NCI-H510A treated with DMSO at 0.1 percent for 48 hours (cell line): Measurements from ENCODE around the gene HSF4.

Experiments
- DNase-seq: peaks from one replicate; lab custom pipeline; 2025; lab: John Stamatoyannopoulos, UW

HSF4 gene

DNA sequence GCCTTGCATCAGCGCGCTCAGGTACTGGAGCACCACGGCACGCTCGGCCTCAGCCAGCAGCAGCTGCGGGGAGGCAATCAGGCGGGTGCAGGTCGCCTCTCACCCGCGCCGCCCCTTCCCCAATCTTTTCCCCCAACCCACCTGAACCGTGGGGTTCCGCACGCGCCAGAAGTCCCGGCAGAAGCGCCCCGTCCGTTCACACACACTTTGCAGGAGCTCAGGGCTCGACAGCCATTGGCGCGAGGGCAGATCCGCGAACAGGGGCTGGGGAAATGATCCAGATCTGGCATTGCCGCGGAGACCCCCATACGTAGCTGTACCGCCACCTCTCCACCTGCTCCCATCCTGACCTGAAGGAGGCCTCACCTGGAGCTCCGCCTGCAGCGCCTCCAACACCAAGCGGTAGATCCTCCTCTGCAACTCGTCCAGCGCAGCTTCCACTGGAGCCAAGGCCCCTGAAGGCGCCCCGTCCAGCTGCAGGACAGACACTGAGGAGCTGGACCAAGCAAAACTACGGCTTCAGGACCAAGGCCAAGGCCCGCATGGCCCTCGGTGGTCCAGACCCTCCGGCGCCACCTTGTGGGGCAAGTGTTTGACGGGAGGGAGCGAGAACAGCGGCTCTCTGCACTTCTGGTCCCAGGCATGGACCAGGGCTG, 20.6 kb downstream of the HSF4 start:
- peak; percentile 32 for DNase-seq

DNA sequence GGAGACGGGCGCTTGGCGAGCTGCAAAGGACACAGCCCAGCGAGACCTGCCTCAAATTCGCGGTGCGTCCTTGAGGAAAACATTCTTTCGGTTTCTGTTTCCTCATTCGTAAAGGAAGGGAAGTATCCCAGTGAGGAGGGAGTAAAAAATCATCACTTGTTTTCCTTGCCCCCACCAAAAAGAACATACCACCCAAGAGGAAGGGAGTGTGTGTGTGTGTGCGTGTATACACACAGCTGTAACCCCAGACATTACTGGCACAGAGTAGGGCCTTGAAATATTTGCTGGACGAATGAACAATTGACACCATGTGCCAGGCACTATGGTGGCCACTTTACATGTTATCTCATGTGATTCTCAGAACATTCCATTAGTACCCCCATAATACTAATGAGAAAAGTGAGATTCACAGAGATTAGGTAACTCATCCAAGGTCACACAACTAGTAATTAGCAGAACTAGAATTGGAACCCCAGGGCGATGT, 21.1 kb downstream of the HSF4 start:
- DNase-seq = no peak

DNA sequence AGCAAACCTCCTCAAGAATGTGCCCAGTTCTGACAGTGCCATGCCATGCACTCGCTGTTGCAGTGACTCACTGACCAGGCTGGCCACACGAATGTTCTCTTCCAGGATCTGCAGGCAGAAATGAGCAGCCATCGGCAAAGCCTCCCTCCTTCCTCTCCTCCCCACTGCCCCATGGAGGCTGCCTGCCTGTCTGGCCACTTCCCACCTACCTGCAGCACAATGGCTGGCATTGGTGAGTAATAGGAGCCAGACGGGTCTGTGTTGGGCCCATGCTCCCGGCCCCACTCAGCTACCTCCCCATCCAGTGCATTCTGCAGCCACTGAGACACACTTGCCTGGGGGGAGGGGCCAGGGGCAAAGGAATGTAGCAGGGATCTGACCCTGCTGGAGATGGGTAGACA, 22.0 kb downstream of the HSF4 start:
- no peak for DNase-seq

DNA sequence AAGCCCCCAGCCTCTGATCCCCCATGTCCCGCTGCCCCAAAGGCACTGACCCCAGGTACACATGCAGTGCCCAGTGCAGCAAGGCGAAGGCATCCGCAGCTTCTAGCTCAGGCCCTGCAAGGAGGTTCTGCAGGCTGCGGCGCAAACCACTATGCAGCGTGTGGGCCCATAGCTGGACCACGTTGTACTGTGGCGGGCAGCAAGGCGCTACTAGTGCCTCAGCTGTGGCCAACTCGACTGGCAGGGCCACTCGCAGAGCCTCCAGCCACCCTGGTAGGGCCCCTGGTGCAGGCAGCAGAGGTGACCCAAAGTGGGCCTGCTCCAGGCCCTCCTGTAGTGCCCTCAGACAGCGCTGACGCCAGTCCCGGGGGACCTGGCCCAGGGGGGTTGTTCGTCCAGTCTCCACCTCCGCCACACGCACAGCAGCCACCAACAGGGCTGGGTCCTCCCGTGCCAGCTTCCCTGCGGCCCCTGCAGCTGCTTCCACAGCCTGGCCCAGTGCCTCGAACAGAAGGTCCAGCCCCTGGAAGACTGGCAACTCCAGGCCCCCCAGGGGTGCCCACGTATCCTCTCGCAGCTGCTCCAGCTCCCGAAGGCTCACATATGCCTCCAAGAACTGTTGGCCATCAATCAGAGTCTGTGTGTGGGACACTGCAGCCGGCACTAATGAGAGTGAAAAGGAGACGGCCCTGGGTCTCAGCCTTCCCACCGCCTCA, 22.8 kb downstream of the HSF4 start:
- DNase-seq = no peak

DNA sequence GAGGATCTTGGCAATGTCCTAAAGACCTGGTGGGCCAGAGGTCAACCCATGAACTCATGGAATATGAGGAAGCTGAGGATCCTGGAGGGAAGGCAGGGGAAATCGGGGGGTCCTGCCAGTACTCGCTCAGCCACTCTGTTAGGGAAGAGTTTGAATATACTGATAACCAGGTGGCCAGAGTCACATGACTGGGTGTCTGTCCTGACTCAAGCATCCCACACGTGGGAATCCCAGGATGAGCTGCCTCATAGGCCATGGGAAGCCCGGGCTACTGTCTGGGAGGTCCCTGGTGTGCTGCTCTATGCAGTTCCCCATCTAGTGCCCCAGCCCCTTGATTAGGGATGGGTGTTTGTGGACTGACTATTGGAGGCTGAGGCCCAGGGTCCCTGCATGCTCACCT, 23.8 kb downstream of the HSF4 start:
- no peak for DNase-seq

DNA sequence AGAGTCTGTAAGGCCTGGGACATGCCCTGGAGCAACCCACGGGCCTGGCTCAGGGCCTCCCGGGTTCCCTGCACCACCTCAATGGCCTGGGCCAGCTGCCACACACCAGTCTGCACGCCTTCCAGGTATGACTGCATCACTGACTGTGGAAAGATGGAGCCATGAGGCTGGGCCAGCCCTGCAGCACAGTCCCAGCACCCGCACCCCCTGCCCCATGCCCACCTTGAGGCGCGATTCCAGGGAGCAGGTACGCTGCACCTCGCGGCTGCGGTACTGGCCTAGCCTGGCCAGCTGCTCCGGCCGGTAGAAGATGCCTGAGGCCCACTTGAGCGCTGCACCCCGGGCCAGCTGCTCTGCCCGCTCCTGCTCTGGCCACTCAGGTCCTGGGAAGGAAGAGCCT, 24.3 kb downstream of the HSF4 start:
- DNase-seq = no peak

DNA sequence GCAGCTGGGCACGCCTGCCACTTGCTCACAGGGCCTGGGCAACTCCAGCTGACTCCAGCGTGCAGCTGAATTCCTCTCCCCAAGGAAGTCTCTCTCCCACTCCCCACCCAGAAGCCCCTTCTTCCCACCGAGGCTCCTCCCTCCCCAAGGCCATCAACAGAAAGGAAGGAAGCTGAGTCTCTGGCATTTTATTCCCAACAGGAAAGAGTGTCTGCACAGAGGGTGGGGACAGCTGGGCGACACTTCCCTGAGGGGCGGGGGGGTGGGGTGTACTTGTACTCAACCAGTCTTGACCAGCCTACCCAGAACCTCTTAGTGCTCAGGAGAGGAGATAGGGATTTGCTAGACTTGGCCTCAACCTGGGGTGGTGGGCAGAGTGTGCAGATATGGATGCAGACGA, 25.5 kb downstream of the HSF4 start, which contains the start of gene EXOC3L1:
EXOC3L1 (minus strand) TSS at position 96 of the 400 bp plus-strand sequence. CDS start 460 bp downstream, outside the sequence.
- no peak for DNase-seq

DNA sequence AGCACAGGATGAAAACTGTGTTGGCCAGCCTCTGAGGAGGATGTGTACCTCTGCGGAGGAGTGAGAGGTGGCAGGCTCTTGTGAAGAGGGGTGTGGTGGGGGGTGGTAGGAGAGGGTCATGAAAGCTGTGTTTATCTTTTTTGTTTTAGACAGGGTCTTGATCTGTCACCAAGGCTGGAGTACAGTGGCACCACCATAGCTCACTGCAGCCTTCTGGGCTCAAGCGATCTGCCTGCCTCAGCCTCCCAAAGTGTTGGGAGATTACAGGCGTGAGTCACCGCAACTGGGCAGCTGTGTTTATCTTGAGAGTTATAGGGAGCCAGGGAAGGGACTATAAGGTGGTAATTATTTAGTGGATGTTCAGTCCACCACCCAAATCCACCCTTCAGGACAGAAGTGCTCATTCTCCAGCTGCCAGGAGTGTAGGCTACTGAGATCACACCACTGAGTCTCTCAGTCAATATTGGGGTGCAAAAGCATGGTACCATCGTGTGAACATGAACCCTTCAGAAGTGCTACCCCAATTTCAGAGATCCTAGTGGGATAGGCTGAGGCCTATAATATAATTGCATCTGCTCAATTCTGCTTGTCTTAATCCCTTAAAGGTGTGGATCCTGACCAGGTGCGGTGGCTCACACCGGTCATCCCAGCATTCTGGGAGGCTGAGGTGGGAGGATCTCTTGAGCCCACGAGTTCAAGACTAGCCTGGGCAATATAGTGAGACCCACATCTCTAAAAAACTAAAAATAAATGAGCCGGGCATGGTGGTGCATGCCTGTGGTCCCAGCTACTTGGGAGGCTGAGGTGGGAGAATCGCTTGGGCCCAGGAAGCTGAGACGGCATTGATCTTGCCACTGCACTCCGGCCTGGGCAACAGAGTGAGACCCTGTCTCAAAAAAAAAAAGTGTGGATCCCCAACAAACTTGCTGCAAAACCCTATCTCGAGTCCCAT, 26.2 kb downstream of the HSF4 start:
- no peak for DNase-seq

DNA sequence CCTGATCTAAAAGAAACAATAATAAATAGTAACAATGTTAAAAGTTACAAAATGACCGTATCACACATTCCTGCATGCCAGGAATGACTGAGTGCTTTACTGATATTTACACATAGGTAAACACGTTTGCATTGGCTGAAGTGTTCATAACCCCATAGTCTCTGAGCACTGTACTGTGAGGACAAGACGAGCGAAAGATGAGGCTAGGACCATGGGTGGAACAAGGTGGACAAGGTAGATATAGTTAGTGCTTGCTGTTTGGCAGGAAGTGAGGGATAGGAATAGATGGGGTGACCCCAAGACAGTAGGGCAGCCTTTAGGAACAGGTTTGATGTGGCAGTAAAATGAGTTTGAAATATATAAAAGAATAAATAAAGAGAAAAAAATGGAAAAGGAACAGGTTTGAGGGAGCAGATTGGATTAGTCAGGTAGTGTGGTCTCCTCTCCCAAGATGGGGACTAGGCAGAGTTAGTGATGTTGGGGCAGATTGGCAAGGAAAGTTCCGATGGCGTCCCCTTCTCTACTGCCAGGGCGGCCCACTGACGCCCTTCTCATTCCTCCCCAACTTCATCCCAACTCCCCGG, 27.0 kb downstream of the HSF4 start:
- no peak for DNase-seq

DNA sequence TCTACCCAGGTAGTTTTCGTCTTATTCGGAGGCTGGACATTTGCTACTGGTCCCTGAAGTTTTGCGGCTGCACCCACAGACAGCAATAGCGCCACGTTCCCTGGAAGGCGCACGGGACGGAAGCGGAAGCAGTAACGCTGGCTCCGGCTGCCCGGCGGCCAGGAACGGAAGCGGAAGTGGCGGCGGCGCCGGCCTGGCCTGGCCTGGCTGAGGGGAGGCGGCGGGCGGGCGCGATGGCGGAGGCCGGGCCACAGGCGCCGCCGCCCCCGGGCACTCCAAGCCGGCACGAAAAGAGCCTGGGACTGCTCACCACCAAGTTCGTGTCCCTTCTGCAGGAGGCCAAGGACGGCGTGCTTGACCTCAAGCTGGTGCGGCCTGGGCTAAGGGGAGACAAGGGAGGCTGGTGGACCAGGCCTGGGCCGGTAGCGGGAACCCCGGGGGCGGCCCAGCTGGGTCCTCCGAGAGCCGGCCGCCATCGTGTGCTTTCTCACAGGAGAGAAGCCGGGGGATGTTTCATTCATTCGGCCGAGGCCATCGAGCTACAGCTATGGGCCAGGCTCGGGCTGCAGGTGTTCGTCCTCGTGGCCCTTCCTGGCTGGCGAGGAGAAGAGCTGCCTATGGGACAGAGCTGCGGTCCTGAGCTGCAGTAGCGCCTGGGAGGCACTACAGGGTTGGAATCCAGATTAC, 27.6 kb downstream of the HSF4 start, which contains the start of gene E2F4:
E2F4 (plus strand) TSS at position 161 of the 687 bp plus-strand sequence; CDS start at position 234, 73 bp downstream.
- peak; percentile 76 for DNase-seq

DNA sequence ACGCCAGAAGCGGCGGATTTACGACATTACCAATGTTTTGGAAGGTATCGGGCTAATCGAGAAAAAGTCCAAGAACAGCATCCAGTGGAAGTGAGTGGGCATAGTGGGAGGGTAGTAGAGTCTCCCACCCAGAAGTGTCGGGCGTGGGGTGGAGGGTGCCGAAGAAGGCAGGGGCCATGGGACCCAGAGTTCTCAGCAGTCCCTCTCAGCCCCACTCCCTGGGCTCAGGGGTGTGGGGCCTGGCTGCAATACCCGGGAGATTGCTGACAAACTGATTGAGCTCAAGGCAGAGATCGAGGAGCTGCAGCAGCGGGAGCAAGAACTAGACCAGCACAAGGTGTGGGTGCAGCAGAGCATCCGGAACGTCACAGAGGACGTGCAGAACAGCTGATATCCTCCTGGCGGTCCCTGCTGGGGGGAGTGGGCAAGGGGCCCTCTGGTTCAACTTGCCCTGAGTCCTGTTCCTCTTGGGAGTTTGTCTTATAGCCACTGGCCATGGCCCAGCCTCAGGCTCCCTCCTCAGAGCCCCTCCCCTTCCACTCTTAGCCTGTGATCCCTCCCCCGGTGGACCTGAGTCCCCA, 28.3 kb downstream of the HSF4 start:
- no peak for DNase-seq

DNA sequence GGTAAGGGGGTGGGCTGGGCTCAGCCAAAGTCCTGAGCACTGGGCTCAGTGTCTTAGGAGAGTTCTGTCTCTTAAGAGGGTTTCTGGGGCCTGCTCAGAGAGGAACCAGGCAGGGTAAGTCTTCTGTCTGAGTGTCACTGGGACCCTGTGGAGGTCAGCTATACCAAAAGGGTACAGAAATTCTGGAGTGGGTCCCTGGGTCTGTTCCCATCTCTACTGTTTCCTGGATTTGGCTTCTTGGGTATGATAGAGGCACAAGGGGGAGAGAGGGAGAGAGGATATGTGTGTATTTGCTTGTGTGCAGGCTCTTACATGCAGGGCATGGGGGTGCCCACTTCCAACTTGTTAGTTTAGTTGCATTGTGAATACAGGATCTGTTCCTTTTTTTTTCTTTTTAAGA, 29.0 kb downstream of the HSF4 start:
- no peak for DNase-seq

DNA sequence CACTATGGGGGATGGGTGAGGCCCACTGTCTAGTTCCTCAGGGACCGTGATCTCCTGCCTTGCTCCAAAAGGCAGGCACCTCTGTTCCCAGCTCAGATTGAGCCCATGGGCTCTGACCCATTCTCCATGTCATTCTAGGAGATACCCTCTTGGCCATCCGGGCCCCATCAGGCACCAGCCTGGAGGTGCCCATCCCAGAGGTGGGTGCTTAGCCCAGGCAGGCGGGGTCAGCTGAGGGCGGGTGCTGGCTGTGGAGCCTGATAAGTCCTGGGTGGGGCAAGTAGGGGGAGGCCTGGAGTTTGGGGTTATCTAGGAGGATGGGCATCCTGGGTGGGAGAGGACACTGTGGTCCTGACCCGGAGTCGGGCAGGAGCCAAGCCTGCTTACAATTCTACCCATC, 29.7 kb downstream of the HSF4 start:
- DNase-seq = no peak

DNA sequence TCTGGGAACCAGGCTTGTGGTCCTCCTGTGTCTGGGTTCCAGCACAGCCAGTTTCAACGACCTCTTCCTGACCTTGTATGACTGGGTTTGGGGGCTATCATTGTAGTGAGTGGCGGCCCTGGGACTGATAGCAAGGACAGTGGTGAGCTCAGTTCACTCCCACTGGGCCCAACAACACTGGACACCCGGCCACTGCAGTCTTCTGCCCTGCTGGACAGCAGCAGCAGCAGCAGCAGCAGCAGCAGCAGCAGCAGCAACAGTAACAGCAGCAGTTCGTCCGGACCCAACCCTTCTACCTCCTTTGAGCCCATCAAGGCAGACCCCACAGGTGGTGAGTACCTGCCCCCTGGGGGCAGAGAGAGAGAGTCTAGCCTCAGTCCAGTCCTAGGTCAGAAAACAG, 31.1 kb downstream of the HSF4 start:
- no peak for DNase-seq

DNA sequence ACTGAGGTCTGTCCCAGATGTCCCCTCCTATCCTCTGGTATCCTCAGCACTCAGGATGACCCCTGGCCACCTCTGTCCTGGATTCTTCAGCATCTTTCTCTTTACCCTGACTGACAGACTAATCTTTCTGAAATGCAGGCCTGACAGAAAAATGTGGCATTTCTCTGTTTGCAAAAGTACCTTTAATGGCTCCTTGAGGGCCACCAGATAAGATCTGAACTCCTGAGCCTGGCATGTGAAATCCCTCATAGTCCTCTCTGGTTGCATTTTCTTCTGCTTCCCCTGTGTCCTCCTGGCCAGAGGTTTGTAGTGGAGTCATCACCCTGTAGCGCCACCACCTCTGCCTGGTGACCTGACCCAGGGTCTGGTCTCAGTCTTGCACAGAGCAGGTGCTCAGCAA, 32.3 kb downstream of the HSF4 start:
- DNase-seq = no peak

DNA sequence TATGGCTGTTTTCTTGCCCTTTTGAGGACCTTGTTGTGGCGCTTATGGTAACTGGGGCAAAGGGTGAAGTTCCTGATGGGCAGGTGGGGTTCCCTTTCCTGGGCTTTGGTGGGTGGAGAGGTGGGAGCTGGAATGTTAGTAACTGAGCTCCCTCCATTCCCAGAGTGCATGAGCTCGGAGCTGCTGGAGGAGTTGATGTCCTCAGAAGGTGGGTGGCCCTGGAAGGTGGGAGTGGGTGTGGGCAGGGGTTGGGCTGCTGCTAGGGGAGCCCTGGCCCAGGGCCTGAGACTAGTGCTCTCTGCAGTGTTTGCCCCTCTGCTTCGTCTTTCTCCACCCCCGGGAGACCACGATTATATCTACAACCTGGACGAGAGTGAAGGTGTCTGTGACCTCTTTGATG, 33.2 kb downstream of the HSF4 start:
- no peak for DNase-seq

DNA sequence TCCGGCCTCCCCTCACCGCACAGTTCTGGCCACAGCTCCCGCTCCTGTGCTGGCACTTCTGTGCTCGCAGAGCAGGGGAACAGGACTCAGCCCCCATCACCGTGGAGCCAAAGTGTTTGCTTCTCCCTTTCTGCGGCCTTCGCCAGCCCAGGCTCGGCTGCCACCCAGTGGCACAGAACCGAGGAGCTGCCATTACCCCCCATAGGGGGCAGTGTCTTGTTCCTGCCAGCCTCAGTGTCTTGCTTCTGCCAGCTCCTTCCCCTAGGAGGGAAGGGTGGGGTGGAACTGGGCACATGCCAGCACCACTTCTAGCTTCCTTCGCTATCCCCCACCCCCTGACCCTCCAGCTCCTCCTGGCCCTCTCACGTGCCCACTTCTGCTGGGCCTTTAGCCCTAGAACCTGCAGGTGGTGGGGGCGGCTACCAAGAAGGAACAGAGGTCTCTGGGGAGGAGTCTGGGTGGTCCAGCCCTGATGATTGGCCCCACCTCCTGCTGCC, 33.7 kb downstream of the HSF4 start:
- DNase-seq = no peak

DNA sequence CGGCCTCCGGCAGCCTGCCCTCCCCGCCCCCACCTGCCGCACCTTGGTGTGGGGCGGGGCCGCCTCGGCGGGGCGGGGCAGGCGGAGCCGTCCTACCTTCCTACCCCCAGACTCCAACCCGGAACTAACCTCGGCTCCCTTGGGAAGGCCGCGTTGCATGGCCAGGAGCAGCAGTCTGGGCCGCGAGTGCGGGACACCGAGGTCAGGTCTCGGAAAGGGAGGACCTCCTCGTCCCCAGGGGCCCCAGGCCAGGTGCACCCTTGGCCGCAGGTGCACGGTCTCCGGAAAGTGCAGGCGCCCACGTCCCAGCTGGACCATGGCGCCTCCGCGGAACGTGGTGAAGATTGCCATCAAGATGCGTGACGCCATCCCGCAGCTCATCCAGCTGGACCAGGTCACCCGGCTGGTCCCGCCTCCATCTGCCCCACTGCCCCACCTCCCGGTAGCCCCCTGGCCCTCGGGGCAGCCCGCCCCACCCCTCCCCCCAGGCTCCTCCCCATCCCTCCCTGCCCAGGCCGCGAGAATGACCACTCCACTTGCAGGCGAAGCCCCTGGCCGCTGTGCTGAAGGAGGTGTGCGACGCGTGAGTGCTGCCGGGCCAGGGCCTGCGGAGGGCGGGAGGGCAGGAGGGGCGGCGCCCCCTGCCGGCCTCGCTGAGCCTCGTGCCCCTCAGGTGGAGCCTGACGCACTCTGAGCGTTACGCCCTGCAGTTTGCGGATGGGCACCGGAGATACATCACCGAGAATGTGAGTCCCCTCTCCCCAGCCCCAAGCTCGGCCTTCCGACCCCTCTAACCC, 34.7 kb downstream of the HSF4 start, which contains the start of gene ELMO3:
ELMO3 (plus strand) TSS at position 121 of the 797 bp plus-strand sequence; CDS start at position 317, 196 bp downstream.
- DNase-seq = no peak

DNA sequence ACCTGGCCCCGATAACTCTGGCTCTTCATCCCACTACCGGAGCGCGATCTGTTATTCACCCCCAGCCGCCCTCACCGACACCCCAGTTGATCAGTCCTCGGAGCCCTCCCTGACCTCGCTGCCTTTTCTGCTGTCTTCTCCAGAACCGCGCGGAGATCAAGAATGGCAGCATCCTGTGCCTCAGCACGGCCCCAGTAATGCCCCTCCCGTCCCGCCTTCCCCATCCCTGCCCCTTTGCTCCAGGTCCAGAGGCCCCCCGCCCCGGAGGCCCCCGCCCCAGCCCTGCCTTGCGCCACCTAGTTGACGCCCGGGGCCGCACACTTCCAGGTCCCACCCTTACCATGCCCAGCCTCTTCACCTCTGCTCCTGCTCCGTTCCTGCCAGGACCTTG, 35.3 kb downstream of the HSF4 start:
- no peak for DNase-seq

DNA sequence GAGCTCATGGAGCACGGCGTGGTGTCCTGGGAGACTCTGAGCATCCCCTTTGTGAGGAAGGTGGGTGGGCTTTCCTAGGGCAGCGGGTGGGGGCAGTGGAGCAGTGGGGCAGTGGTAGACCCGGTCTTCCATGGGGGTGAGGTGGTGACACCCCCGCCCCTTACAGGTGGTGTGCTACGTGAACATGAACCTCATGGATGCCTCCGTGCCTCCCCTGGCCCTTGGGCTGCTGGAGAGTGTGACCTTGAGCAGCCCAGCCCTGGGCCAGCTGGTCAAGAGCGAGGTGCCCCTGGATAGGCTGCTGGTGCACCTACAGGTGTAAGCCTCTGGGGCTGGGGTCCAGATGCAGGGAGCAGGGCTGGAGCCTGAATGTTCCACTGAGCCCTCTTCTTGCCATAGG, 35.9 kb downstream of the HSF4 start:
- no peak for DNase-seq
